A204.1 (cell line): ENCODE measurements around the gene KLHL9.
A peak's percentile ranks its signal among the peaks of the same experiment; 100 is the strongest.
"Not testable (repeated sequence)": the region's sequence is repeated elsewhere in the genome, so short reads cannot be mapped to it uniquely, and the experiment has no call there.

Experiments
- FAIRE-seq: peaks from 2 replicates; lab custom pipeline; 2012; peaks lifted over from hg19 to GRCh38; lab: Jason Lieb, UNC

The KLHL9 gene

GRCh38 chr9:21334701-21335632 lies at the start of gene KLHL9:
KLHL9 (minus strand) TSS chr9:21335404; CDS start chr9:21334859, 545 bp downstream.
- no peak for FAIRE-seq

- FAIRE-seq: no peak
Measured at GRCh38 chr9:21383627-21384026, 48.4 kb upstream of the KLHL9 start.

- FAIRE-seq: no peak
Measured at GRCh38 chr9:21381448-21382339, 46.5 kb upstream of the KLHL9 start.

GRCh38 chr9:21371467-21371866 lies 36.3 kb upstream of the KLHL9 start:
- FAIRE-seq: not testable (repeated sequence)

GRCh38 chr9:21367957-21368356 lies 32.8 kb upstream of the KLHL9 start, which contains the start of gene IFNA13:
IFNA13 (minus strand) TSS chr9:21368057; CDS start chr9:21368010, 47 bp downstream.
- FAIRE-seq: no peak

GRCh38 chr9:21367169-21367568 lies 32.0 kb upstream of the KLHL9 start:
- FAIRE-seq: peak; percentile 74

- FAIRE-seq: no peak
Measured at GRCh38 chr9:21362287-21362686, 27.1 kb upstream of the KLHL9 start.

- no peak for FAIRE-seq
Measured at GRCh38 chr9:21357479-21358460, 22.6 kb upstream of the KLHL9 start.

GRCh38 chr9:21350787-21351186 lies 15.6 kb upstream of the KLHL9 start, which contains the start of gene IFNA6:
IFNA6 (minus strand) TSS chr9:21350887; CDS start chr9:21350887, 0 bp downstream.
- no peak for FAIRE-seq

GRCh38 chr9:21348430-21348970 lies 13.3 kb upstream of the KLHL9 start:
- FAIRE-seq: no peak

GRCh38 chr9:21340735-21341134 lies 5.5 kb upstream of the KLHL9 start:
- FAIRE-seq: no peak

GRCh38 chr9:21336457-21336856 lies 1.3 kb upstream of the KLHL9 start:
- FAIRE-seq: no peak

- no peak for FAIRE-seq
Measured at GRCh38 chr9:21333226-21333625, 2.0 kb downstream of the KLHL9 start.

GRCh38 chr9:21331676-21332402 lies 3.4 kb downstream of the KLHL9 start:
- FAIRE-seq: no peak

- peak; percentile 97 for FAIRE-seq
Measured at GRCh38 chr9:21326526-21327139, 8.6 kb downstream of the KLHL9 start.

- FAIRE-seq: no peak
Measured at GRCh38 chr9:21324047-21324446, 11.2 kb downstream of the KLHL9 start.

- FAIRE-seq: no peak
Measured at GRCh38 chr9:21322911-21323461, 12.2 kb downstream of the KLHL9 start.

- FAIRE-seq: no peak
Measured at GRCh38 chr9:21320465-21320864, 14.7 kb downstream of the KLHL9 start.
